ENCODE data around the gene MTA2.

- TF ChIP-seq CTCF (IDR thresholded peaks at IDR 0.05) (no peak), ZFX (IDR thresholded peaks at IDR 0.05; ENCODE audit: borderline replicate concordance) (no peak)
Observed at GRCh38 chr11:62646825-62647608, 45.4 kb upstream of the MTA2 start.

Measured in 22Rv1 (cell line).